WTC11 (cell line): ENCODE results near the gene ECT2. TPM values are rescaled to one million over a fixed set of nuclear protein-coding genes. Genes with fewer than 3 reads are reported as not detected.
"Not testable (repeated sequence)": the region's sequence is repeated elsewhere in the genome, so short reads cannot be mapped to it uniquely, and the experiment has no call there.

Experiments
- ATAC-seq: fragments of 200-7000 bp; cut with Tn5 transposase; 2 replicates; pipeline ENCODE4 v1.10.0; 2021; ENCODE audit warnings: mild to moderate bottlenecking, moderate library complexity
- CTCF ChIA-PET: fragments of 300-600 bp; sonication (Branson Sonifier 250); formaldehyde crosslinking; loops from one replicate; lab custom pipeline; 2021; ENCODE audit warnings: antibody characterized with exemption; lab: Charles Lee
- POLR2A ChIA-PET: fragments of 350-600 bp; sonication (Branson Sonifier 250); formaldehyde crosslinking; loops from one replicate; lab custom pipeline; 2021; ENCODE audit warnings: antibody characterized with exemption; lab: Charles Lee
- DNase-seq: peaks from one replicate; pipeline ENCODE4 v3.0.0; 2021; ENCODE audit warnings: low spot score
- H3K27ac Mint-ChIP-seq: 2 replicates; pipeline ENCODE4 v1.8.0; 2021; ENCODE audit warnings: mixed read lengths
- H3K27me3 Mint-ChIP-seq: 2 replicates; pipeline ENCODE4 v1.8.0; 2021; ENCODE audit warnings: low read depth, mild to moderate bottlenecking, moderate library complexity, mixed read lengths
- H3K36me3 Mint-ChIP-seq: 2 replicates; pipeline ENCODE4 v1.8.0; 2021; ENCODE audit warnings: mixed read lengths
- H3K4me1 Mint-ChIP-seq: 2 replicates; pipeline ENCODE4 v1.8.0; 2022; ENCODE audit warnings: mixed read lengths
- H3K4me3 Mint-ChIP-seq: 2 replicates; pipeline ENCODE4 v1.8.0; 2021; ENCODE audit warnings: mild to moderate bottlenecking, moderate library complexity, mixed read lengths
- H3K9me3 Mint-ChIP-seq: 2 replicates; pipeline ENCODE4 v1.8.0; 2021; ENCODE audit warnings: mixed read lengths
- E2F5 ChIP-seq: sonication (generic); formaldehyde crosslinking; IDR thresholded peaks from 2 replicates; pipeline ENCODE4 v1.8.1; 2022; ENCODE audit warnings: mild to moderate bottlenecking, moderate library complexity, missing genetic modification reagents
- ETV6 ChIP-seq: sonication (generic); formaldehyde crosslinking; IDR thresholded peaks from 2 replicates; pipeline ENCODE4 v1.8.1; 2022; ENCODE audit warnings: mild to moderate bottlenecking, missing genetic modification reagents
- GRHL2 ChIP-seq: fragments of 250-450 bp; sonication (Bioruptor Pico); IDR thresholded peaks from 2 replicates; pipeline ENCODE4 v1.8.0; 2022; ENCODE audit warnings: mild to moderate bottlenecking, moderate library complexity; ENCODE audit not compliant: insufficient replicate concordance, severe bottlenecking
- GTF2I ChIP-seq: fragments of 250-450 bp; sonication (Bioruptor Pico); conservative IDR thresholded peaks from 2 replicates; pipeline ENCODE4 v1.4.0; 2021; ENCODE audit warnings: mild to moderate bottlenecking
- IRF2 ChIP-seq: sonication (generic); formaldehyde crosslinking; IDR thresholded peaks from 2 replicates; pipeline ENCODE4 v1.8.0; 2022; ENCODE audit warnings: low read depth, missing genetic modification reagents, borderline replicate concordance
- JUN ChIP-seq: sonication (generic); formaldehyde crosslinking; IDR thresholded peaks from 2 replicates; pipeline ENCODE4 v1.8.0; 2023; ENCODE audit warnings: mild to moderate bottlenecking, missing genetic modification reagents
- KAT7 ChIP-seq: sonication (generic); formaldehyde crosslinking; IDR thresholded peaks from 2 replicates; pipeline ENCODE4 v1.8.1; 2023; ENCODE audit warnings: missing genetic modification reagents, mild to moderate bottlenecking, borderline replicate concordance
- RELA ChIP-seq: sonication (generic); formaldehyde crosslinking; IDR thresholded peaks from 2 replicates; pipeline ENCODE4 v1.8.1; 2022; ENCODE audit warnings: missing genetic modification reagents, mild to moderate bottlenecking, borderline replicate concordance
- ZBTB21 ChIP-seq: sonication (generic); formaldehyde crosslinking; IDR thresholded peaks from 2 replicates; pipeline ENCODE4 v1.8.1; 2023; ENCODE audit warnings: mild to moderate bottlenecking, missing genetic modification reagents, borderline replicate concordance
- ZNF121 ChIP-seq: sonication (generic); formaldehyde crosslinking; IDR thresholded peaks from 2 replicates; pipeline ENCODE4 v1.8.0; 2023; ENCODE audit warnings: missing genetic modification reagents
- ZNF138 ChIP-seq: sonication (generic); formaldehyde crosslinking; conservative IDR thresholded peaks from 2 replicates; pipeline ENCODE4 v1.8.1; 2022; ENCODE audit warnings: mild to moderate bottlenecking, moderate library complexity, missing genetic modification reagents
- ZNF232 ChIP-seq: sonication (generic); formaldehyde crosslinking; IDR thresholded peaks from 2 replicates; pipeline ENCODE4 v1.8.0; 2022; ENCODE audit warnings: mild to moderate bottlenecking, missing genetic modification reagents
- ZNF396 ChIP-seq: fragments of 250-450 bp; sonication (Bioruptor Pico); IDR thresholded peaks from 2 replicates; pipeline ENCODE4 v1.8.0; 2021; ENCODE audit warnings: mild to moderate bottlenecking, moderate library complexity, borderline replicate concordance
- total RNA-seq: library from RNA; stranded (reverse); gene quantifications from 3 replicates; pipeline ENCODE4 v1.2.3, GENCODE V29; 2021
- TF ChIP-seq, protein P1 (sequence below): fragments of 250-450 bp; sonication (Bioruptor Pico); IDR thresholded peaks from 2 replicates; pipeline ENCODE4 v1.9.0; 2021; ENCODE audit warnings: moderate library complexity, mild to moderate bottlenecking, inconsistent platforms, borderline replicate concordance
- TF ChIP-seq, protein P2 (sequence below): sonication (generic); formaldehyde crosslinking; conservative IDR thresholded peaks from 2 replicates; pipeline ENCODE4 v1.8.1; 2023; ENCODE audit warnings: mild to moderate bottlenecking, low read depth, missing genetic modification reagents, moderate library complexity
- TF ChIP-seq, protein P3 (sequence below): sonication (generic); formaldehyde crosslinking; conservative IDR thresholded peaks from 2 replicates; pipeline ENCODE4 v1.8.1; 2022; ENCODE audit warnings: mild to moderate bottlenecking, missing genetic modification reagents
- TF ChIP-seq, protein P4 (sequence below): fragments of 250-450 bp; sonication (Bioruptor Pico); IDR thresholded peaks from 2 replicates; pipeline ENCODE4 v1.9.0; 2021; ENCODE audit warnings: mild to moderate bottlenecking

The ECT2 gene
- total RNA-seq, 1 experiment from 2014 or later = 97.7 TPM

DNA sequence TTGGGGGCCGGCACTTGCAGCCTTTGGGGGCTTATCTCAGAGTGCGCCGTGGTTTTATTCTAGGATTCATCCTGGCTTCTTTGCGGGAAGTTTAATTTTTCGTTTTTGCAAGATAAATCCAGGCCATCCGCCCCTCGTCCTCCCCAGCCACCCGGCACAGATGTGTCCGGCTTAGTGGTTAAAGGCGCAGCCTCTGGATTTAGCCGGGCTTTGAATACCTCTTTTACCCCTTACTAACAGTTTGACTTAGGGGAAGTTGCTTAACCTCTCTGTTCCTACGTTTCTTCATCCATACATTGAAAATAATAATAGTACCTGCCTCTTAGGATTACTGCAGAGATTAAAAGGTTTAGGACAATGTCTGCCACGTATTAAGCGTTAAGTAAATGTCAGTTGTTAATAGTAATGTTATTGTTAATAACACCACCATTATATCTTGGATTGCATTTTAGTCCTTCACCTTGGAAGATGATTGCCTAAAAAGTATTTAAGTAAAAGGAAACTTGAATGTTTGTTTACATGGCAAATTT is 714 bp downstream of the ECT2 start (continued):
- TF ChIP-seq ETV6 (CRISPR knock-in tag) = no peak
- TF ChIP-seq, protein P1, sequence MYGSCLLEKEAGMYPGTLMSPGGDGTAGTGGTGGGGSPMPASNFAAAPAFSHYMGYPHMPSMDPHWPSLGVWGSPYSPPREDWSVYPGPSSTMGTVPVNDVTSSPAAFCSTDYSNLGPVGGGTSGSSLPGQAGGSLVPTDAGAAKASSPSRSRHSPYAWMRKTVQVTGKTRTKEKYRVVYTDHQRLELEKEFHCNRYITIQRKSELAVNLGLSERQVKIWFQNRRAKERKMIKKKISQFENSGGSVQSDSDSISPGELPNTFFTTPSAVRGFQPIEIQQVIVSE = no peak
- TF ChIP-seq, protein P2, sequence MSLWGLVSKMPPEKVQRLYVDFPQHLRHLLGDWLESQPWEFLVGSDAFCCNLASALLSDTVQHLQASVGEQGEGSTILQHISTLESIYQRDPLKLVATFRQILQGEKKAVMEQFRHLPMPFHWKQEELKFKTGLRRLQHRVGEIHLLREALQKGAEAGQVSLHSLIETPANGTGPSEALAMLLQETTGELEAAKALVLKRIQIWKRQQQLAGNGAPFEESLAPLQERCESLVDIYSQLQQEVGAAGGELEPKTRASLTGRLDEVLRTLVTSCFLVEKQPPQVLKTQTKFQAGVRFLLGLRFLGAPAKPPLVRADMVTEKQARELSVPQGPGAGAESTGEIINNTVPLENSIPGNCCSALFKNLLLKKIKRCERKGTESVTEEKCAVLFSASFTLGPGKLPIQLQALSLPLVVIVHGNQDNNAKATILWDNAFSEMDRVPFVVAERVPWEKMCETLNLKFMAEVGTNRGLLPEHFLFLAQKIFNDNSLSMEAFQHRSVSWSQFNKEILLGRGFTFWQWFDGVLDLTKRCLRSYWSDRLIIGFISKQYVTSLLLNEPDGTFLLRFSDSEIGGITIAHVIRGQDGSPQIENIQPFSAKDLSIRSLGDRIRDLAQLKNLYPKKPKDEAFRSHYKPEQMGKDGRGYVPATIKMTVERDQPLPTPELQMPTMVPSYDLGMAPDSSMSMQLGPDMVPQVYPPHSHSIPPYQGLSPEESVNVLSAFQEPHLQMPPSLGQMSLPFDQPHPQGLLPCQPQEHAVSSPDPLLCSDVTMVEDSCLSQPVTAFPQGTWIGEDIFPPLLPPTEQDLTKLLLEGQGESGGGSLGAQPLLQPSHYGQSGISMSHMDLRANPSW = no peak
- TF ChIP-seq ZNF138 (CRISPR knock-in tag) = no peak

DNA sequence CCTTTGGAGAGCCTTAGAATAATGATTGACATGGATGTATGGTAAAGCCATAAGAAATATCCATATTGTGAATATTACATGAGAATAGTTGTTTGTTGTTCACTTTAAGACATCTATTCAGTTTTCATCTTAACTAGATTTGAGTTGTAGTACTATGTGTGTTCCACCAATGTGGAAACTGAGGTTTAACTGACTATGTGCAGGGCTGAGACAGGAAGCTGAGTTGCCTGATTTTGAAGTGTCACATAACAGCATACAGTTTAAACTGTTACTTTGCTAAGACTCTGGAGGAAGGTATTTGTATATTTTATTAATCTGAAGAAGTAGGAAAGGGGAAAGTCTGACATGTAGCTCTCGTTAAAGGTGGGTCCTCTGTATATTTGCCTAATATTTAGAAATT is 2.1 kb downstream of the ECT2 start:
- CTCF ChIA-PET = no interaction called here
- peaks cover 36% of the 10 kb centered on the region for H3K4me1 Mint-ChIP-seq
- peak overlapping the region; percentile 86 for H3K27ac Mint-ChIP-seq
- POLR2A ChIA-PET = no interaction called here
- DNase-seq = no peak
- H3K4me3 Mint-ChIP-seq = peak overlapping the region; percentile 97
- ATAC-seq = no peak
- TF ChIP-seq ZNF138 (CRISPR knock-in tag) (no peak), ZNF232 (CRISPR knock-in tag) (no peak), GRHL2 (CRISPR knock-in tag) (no peak), ZNF396 (CRISPR knock-in tag) (no peak), ZBTB21 (no peak), GTF2I (CRISPR knock-in tag) (no peak), E2F5 (CRISPR knock-in tag) (no peak), KAT7 (CRISPR knock-in tag) (no peak), JUN (no peak)
- TF ChIP-seq, protein P3, sequence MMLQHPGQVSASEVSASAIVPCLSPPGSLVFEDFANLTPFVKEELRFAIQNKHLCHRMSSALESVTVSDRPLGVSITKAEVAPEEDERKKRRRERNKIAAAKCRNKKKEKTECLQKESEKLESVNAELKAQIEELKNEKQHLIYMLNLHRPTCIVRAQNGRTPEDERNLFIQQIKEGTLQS (CRISPR knock-in tag) = no peak
- TF ChIP-seq, protein P4, sequence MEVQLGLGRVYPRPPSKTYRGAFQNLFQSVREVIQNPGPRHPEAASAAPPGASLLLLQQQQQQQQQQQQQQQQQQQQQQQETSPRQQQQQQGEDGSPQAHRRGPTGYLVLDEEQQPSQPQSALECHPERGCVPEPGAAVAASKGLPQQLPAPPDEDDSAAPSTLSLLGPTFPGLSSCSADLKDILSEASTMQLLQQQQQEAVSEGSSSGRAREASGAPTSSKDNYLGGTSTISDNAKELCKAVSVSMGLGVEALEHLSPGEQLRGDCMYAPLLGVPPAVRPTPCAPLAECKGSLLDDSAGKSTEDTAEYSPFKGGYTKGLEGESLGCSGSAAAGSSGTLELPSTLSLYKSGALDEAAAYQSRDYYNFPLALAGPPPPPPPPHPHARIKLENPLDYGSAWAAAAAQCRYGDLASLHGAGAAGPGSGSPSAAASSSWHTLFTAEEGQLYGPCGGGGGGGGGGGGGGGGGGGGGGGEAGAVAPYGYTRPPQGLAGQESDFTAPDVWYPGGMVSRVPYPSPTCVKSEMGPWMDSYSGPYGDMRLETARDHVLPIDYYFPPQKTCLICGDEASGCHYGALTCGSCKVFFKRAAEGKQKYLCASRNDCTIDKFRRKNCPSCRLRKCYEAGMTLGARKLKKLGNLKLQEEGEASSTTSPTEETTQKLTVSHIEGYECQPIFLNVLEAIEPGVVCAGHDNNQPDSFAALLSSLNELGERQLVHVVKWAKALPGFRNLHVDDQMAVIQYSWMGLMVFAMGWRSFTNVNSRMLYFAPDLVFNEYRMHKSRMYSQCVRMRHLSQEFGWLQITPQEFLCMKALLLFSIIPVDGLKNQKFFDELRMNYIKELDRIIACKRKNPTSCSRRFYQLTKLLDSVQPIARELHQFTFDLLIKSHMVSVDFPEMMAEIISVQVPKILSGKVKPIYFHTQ (CRISPR knock-in tag) = no peak
- TF ChIP-seq, all 79 proteins: peak for 0
- Mint-ChIP-seq H3K27me3 (no peaks in the 10 kb centered on the region), H3K9me3 (peaks cover 4% of the 10 kb centered on the region; the same call in 1 of the 2 replicates), H3K36me3 (peaks cover 41% of the 10 kb centered on the region)

GRCh38 chr3:172753125-172753524 is 2.6 kb downstream of the ECT2 start:
- H3K27me3 Mint-ChIP-seq = no peaks in the 10 kb centered on the region
- TF ChIP-seq GTF2I (CRISPR knock-in tag) (peak; percentile 62; the same call in 1 of the 2 replicates), ZNF121 (CRISPR knock-in tag) (peak; percentile 86; the same call in 1 of the 2 replicates), RELA (CRISPR knock-in tag) (no peak), IRF2 (CRISPR knock-in tag) (no peak)
- ATAC-seq (no peak), DNase-seq (no peak)
- H3K4me1 Mint-ChIP-seq = peaks cover 36% of the 10 kb centered on the region
- ChIA-PET CTCF (no interaction called here), POLR2A (no interaction called here)
- H3K9me3 Mint-ChIP-seq = peaks cover 4% of the 10 kb centered on the region; the same call in 1 of the 2 replicates
- 0 out of 2 replicates have a peak overlapping the region, but pooled peaks have one; percentile 15 for H3K4me3 Mint-ChIP-seq
- no peak overlapping the region for H3K27ac Mint-ChIP-seq
- H3K36me3 Mint-ChIP-seq = peaks cover 45% of the 10 kb centered on the region

DNA sequence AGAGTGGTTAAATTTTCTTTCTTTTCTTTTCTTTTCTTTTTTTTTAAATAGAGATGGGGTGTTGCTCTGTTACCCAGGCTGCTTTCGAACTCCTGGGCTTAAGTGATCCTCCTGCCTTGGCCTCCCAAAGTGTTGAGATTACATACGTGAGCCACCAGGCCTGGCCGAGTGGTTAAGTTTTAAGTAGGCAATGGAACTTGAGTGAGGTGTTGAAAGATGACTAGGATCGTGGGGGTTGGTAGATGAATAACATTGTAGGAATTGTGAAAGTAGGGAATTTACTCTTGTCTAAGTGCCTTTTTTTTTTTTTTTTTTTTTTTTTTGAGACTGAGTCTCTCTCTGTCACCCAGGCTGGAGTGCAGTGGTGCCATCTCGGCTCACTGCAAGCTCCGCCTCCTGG is 9.9 kb downstream of the ECT2 start:
- CTCF ChIA-PET = interaction anchor here (0.6 kb wide), 1 partner anchor 65 kb away, joined by 5 read pairs; no protein-coding TSS in a partner anchor
- H3K27ac Mint-ChIP-seq, ATAC-seq: not testable (repeated sequence)

More for the DNA sequence above, 9.9 kb downstream of the ECT2 start:
- H3K9me3 Mint-ChIP-seq, H3K27me3 Mint-ChIP-seq, H3K4me3 Mint-ChIP-seq, POLR2A ChIA-PET, DNase-seq, H3K4me1 Mint-ChIP-seq: not testable (repeated sequence)
- H3K36me3 Mint-ChIP-seq = peaks cover 81% of the 10 kb centered on the region
